ENCODE results near the gene EVX1.

The EVX1 gene

DNA sequence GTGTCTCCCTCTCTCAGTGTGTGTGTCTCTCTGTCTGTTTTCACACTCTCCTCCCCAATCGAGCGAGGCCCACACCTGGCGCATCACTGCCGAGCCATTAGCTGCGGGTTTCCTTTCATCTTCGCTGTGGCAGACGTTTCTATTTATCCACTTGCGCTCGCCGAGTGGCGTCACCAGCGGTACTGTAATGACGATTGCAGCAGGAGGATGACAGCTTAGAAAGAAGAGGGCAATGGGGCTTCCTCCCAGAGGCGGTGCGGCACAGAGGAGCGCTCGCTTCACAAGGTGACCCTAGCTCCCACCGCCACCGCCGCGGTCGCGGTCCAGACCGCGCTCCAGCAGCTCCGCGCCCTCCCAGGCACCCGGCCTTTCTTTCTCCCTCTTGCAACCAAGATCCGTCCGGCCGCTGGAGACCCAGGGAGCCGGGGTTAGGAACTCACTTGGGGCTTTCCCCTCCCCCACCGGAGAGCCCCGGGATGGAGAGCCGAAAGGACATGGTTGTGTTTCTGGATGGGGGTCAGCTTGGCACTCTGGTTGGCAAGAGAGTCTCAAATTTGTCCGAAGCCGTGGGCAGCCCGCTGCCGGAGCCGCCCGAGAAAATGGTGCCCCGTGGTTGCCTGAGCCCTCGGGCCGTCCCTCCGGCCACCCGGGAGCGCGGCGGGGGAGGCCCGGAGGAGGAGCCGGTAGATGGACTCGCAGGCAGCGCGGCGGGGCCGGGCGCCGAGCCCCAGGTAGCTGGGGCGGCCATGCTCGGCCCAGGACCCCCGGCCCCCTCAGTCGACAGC lies at the start of gene EVX1:
Gene EVX1, plus strand, starts transcription at position 248 of the 785 bp plus-strand sequence. Its CDS starts 229 bp downstream, at position 477.
- DNase-seq (ENCODE audit: low read depth) = no peak

DNA sequence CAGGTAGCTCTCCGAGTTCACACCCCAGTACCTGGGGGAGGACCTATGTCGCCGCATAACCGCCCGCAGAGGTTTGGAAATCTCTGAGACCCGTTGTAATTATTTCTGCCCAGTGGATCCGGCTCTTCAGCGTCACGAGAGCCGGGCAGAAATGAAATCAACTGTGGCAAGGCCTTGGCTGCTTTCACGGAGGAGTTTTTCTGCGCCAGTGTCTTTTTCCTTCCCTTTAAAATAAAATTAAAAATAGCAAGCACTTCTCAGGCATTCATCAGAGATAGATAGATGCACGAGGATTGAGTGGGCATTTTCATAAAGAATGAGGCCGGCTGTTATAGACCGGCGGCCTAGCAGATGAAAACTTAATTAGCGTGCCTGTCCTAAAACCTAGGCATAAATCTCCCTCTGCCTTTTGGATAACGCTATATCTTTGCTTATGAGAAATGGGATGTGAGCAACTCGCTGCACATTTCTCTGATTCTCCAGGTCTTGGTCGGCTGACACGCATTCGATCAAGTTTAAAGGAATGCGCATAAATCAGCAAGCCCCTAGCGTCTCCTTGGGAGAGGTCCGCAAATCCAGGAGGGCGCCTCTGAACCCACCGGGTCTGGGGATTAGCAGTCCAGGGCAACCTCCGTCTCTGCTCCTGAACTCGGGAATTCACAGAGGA lies 49.1 kb upstream of the EVX1 start:
- DNase-seq (ENCODE audit: low read depth) = no peak

DNA sequence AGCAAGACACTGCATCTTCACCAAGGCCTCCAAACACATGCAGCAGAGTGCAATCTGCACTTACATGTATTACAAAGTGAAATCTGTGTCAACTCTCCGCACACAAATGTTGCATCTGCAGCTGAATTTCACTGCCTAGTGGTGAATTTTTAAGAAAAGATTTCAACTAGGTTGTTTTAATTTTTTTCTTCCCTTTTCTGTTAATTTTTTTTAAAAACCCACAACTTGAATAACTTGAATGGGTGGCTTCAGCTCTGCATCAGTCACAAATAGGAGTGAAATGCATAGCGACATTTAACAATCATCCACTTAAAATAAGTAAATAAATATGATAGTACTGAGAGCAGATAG lies 48.6 kb upstream of the EVX1 start:
- no peak for DNase-seq (ENCODE audit: low read depth)

DNA sequence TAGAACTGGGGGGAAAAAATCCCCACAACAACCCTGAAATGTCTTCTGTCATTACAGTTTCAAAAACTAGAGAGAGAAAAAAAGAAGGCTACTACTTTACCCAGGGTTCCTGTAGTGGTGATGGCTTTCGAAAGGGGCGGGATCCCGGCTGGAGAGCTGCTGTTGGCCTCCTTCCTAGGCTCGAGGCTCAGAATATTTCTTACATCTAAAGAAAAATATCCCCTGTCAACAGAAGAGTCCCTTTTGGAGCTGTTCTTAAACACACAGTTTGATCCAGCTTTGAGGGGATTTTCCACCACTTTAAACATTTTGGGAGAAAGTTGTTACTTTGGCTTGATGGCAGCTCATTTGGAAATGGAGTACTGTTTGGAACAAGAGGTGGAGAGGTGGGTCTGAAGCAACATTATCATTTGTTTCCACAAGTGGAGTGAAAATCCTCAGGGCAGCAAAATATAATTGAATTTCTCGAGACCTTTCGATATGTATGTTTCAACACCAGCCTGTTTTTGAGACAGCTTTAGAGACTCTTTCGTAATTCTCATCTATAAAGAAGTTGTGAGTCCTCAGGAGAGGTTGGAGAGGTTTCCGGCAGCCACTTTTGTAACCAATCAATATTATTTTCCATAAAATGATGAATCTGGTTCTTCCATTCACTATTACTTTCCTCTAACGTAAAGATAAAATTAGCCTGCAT lies 47.8 kb upstream of the EVX1 start:
- DNase-seq (ENCODE audit: low read depth) = no peak

DNA sequence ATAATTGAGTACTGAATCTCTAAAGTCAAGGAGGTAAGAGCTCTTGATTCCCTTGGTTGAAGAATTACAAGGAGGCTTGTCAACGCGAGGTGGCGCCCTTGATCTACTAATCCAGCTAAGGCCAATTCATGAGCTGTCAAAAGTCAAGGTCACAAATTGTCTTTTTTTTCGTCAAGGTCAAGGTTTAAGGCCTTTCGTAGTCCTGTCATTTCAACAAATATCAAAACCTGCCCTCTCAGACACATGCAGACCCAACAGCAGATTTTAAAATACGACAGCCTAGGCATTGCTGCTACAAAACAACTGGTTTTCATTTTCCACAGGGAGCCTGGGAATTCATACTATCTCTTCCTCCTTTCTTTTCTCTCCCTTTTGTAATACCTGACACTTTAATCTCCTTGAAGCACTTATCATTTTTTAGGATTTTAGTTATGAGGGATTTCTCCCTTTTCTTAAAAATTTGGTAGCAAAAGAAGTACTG lies 46.3 kb upstream of the EVX1 start:
- peak; percentile 64 for DNase-seq (ENCODE audit: low read depth)

DNA sequence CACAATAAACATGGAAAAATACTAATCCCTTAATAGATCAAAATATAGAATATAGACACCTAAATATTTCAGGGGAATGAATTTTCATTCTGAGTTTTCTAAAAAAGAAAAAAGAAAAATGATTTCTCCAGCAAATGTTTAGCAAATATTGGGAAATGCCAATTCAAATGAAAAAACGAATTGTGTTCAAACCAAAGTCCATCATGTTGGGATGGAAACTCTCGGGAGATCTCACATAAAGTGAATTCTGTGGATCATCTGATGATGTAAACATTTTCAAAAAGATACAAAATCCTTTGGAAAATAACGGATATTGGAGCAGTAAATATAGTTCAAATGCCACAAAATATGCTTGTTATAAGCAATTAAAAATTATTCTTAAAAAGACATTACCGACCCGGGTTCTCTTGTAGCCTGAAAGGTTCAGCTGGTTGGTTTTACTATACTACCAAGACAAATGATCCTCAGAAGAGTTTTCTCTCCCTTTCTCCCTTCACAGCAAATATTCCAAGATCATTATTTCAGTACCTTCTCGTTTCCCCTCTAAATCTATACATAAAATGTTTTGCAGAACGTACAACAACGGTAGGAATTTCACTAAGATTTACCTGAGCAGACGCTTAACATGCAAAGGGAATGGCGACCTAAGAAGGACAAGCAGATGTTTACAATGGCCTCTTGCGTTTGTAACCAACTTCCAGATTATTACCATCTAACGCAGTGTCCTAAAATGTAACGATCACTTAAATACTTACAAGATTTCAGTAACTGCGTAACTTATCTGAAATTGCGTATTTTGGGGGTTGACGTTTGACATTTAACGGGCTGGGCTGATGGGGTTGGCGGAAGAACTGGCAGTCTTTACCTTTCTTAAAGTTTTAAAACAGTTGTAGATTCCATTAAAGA lies 45.2 kb upstream of the EVX1 start:
- no peak for DNase-seq (ENCODE audit: low read depth)

DNA sequence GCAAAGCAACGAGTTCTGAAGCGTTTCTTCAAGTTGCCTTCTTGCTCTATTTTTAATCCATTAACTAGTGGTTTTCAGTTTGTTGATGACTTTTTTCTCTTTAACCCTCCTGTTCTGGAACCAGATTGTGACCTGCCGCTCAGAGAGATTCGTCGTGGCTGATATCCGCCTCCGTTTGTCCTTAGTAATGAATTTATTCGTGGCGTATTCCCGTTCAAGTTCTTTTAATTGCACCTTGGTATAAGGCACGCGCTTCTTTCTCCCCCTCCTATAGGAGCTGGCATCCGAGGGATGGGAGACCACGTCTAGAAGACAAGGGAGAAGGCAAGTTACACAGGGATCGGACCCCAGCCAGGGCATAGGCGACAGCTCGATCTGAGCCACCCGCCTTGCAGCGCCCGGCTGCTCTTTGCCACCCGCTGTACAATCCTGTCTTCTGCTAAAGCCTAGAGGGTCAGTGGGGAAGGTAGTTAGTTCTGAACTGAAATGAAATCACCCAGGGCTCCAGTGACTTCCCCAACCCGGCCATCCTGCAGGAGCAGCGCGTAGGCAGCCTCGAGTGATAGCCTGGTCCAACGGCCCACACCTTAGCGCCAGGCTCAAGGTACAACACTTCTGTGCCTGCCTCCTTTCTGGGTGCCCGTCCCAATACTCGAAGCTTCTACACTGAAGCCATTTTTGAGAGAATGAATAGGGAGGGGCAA lies 44.3 kb upstream of the EVX1 start:
- DNase-seq (ENCODE audit: low read depth) = no peak

DNA sequence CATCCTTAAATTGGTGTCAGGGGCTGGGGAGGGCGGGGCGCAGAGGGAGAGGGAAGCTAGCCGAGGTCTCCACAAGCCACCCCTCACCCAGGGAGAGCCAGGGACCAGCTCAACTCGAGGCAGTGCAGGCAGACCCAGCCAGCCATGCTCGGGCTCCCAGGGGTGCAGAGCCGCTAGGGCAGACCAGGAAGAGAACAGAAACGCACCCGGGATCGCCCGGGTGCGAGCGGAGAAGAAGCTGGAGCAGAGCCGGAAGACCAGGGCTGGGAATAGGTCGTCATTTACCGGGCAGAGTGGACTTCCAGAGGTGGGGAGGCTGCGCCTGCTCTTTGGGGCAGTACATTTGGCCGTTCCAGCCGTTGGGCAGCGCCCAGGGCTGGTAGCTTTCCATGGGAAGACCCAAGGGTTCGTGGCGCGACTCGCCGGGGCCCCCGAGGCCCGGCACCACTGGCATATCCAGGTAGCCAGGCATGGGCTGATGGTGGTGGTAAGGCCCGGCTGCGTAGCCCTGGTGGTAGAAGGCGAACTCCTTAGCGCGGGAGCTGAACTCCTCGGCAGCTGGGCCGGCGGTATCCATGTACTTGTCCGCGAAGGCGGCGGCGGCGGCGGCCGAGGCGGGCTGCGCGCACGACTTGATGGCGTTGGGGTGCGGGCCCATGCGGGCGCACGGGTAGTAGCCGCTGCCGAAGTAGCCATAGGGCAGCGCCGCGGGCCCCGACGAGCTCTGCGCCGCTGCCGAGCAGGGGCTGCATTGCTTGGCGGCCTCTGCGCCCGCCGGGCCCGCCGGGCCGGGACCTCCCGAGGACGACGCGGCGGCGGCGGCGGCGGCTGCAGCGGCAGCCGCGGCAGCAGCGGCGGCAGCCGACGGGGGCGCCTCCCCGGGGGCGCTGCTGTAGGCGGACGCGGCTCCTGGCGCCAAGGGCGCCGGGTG lies 43.5 kb upstream of the EVX1 start:
- DNase-seq (ENCODE audit: low read depth) = no peak

DNA sequence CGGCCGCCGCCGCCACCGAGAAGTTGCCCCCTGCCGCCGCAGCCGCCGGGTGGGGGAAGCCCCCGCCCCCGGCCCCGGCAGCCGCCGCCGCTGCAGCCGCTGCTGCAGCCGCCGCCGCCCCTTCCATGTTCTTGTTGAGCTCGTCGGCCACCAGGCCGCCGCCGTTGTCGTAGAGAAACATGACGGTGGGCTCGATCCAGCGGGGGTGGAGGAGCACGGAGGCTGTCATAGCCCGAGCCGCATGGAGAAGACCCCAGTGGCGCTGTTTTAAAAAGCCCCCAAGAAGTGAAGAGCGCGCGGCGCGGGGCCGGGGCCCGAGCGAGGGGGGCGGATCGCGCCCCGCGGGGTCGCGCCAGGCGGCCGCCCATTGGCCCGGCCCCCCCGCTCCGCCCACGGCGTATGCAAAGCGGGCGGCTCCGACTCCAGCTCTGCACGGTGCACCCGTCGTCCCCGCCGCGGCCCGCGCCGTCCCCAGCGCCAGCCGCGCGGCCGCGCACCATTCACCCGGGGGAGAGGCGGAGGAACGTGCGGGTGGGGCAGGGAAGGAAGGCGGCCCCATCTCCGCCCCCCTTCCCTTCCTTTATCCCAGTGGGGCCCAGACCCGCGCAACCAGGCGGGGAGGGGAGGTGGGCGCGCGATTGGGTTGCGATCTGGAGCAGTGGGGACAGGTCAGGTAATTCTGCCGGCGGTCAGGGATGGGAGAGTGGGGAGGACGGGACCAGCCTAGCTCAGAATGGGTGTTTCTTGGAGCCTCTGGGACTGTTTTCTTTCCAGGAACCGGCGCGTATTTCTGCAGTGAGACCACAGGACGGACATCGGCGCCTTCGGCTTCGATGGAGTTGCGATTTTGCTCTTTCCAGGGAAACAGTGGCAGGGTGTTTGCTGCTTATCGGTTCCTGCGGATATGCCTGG lies 42.5 kb upstream of the EVX1 start, which contains the start of gene HOXA13:
Gene HOXA13, minus strand, starts transcription at position 243 of the 912 bp plus-strand sequence. Its CDS starts 14 bp downstream, at position 229.
- no peak for DNase-seq (ENCODE audit: low read depth)

DNA sequence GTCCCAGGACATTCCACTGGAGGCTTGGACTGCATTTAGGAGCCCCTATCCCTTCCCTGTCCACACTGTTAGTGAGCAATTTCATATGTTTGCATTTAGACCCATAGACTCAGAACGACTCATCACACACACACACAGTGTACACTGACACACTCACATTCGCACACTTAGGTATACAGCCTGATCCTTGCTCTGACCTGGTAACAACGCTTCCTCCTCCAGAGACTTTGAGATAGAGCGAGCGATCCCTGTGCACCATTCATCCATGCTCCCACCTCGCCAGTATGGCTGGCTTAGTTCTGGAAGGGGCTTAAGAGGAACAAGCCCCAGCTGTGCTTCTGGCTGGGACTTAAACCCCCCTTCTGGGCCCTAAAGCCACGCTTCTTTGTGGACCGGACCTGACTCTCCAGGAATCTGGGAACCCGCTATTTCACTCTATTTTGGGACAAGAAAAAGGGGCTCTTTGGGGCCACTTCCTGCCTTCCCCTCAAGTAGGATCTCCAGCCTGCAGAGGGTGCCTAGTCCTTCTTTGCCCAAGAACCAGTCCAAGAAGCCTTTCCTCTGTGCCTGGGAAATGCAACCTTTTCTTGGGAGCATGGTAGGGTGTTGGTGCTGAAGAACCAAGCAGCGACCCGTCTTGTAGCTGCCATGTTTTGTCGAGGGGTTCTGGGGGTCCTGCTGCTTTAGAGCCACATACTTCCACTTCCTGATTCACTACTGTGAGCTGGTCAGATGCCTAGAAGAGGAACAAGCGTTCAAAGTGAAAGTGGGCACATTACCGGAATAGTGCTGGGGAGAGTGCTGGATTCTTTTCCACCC lies 41.6 kb upstream of the EVX1 start:
- DNase-seq (ENCODE audit: low read depth) = no peak

DNA sequence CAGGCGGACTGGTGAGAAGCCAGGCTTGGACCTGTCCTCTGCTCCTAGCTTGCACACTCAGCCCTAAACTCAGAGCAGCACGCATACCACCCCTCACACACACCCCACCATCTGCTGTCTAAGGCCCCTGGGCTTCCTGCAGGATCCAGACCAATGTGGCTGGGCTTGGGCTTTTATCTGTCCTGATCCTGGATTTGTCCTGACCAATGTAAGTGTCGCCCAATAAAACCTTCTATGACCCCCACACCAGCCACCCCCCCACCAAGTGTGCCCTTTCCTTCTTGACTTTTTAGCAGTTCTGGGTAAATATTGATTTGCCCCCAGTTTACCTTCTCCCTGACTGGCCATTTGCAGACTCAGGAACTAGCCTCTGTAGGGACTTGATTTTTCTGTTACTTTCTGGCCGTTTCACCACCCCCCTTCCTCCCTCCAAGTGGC lies 41.0 kb upstream of the EVX1 start:
- no peak for DNase-seq (ENCODE audit: low read depth)

DNA sequence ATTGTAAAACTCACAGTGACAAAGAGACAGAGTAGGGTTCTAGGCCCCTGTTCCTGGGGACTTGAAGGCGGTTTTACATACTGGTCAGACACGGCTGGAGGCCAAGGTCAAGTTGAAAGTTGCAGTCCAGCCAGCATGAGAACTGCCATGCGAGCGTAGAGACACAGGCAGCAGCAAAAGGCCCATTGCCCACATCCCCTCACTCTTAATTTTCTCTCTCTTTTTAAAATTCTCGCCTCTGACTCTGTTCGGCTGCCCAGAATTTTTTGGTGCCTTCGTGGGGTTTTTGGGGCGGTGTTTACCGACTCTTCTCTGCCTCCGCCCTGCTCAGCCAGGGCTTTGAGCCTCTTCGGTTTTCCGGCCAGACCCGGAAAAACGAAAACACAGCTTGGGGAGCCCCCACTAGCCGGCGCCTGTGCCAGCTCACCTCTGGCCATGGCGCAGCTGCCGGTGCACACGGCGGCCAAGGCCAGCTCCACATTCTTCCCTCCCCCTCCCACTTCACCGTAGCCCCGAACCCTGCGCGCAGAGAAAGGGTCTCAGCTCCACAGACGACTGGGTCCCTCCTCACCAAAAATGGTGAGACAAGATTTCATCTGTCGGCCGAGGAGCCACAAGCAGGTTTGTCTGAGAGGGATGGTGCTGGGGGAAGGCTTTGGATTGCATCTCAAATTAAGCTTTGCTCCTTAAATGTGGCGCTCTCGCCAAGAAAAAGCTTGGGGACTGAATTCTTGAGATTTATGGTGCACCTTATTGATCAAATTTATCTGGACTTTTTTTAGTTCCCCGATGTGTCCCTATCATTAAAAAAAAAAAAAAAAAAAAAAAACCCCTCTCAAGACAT lies 40.4 kb upstream of the EVX1 start:
- no peak for DNase-seq (ENCODE audit: low read depth)

DNA sequence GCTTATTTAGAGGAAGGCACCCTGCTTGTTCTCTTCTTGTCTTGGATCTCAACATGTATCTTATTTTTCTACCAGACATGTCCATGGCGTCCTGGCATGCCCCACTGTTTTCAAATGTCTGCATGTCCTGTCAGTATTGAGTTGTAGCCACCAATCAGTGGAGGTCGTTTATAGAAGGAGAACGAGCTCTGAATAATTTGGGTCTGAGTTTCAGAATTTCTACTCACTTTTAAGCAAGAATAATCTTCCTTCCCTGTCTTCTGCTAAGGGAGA lies 39.8 kb upstream of the EVX1 start:
- DNase-seq (ENCODE audit: low read depth) = no peak

DNA sequence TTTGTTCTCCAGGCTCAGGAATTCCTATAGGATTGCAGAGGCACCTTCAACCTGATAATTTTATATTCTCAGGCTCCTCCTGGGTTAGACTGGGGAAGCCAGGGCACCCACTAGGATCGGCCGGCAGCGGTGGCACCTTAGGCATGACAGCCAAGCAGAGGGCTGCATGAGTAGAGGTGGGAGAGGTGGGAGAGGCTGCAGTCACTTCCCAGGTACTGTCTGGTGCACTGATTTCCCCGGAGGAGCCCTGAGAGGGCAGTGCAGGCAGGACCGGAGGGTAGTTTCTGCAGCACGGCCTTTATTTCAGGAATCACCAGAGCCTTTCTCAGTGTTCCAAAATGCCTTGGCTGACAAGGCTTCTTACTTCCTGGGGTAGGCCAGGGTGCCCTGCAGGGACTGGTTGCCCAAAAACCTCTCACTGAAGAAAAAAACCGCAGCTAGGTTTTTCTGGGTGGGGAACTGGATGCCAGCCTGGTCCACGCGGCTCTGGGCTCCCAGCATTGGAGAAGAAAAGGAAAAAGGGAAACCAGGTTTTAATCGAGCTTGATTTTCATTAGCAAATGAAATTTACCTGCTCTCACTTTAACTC lies 39.1 kb upstream of the EVX1 start:
- no peak for DNase-seq (ENCODE audit: low read depth)

DNA sequence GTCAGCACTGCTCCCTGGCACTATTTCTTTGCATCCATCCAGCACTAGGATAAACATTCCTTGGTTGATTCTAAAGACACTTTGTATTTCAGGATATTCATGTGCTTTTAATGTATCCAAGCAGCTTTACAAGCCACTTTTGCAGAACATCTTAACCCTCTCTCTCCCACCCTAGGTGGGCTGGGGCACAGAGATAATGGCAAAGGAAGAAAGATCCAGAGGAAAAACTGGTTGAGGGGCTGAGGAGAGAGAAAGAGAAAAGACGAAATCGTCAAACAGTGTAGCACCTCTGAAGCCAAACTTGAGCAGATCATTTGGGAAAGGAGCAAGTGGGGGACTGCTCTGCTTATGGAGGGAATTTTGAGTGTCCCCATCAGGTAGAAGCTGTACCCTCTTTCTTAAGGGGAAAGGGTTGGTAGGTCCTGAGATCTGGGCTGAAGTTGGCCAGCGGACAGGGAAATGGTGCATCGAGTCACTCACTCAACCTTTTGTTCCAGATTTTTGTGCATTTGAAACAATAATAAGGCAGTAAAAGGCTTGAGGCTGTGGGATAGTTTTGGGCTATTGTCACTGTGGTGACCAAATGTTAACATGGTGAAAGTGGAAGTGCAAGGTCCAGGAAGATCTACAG lies 38.5 kb upstream of the EVX1 start:
- no peak for DNase-seq (ENCODE audit: low read depth)

DNA sequence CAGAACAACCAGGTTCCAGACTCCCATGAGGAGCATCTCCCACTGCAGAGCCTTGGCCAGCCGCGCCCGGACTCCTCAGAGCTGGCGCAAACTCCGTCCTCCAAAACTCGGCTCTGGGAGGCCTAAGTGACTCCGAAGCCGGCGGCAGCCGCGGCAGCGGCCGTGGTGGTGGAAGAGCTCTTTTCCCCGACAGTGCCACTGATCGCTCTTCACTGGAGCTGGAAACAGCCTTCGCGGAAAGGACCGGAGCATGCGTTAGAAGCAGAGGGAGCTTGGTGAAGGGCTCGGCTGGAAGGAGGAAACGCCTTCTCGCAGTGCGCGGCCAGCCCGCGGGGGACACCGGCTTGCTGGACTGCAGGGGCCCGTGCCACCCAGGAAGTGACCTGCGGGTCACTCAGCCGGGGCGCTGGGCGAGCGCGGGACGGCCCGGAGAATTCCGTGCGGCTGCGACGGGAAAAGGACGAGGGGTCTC lies 37.7 kb upstream of the EVX1 start:
- no peak for DNase-seq (ENCODE audit: low read depth)

All from activated T-cell treated with anti-CD3 and anti-CD28 coated beads for 48 hours (primary cell).